Prostate gland (tissue), 2 donors: Measurements from ENCODE around the gene LYPLAL1.

Experiments used
- CTCF ChIP-seq, 4 experiments: fragments of 200-600 bp in 2 of 4; fragments of 450-650 bp in 2 of 4; sonication (generic) in 2 of 4; IDR thresholded peaks; 1 replicate in 3 of 4; 2 replicates in 1 of 4; pipeline ENCODE4 v1.5.1; 2016 to 2019; ENCODE audit warnings: antibody characterized with exemption in 4 of 4, mild to moderate bottlenecking in 2 of 4, moderate library complexity in 2 of 4
- POLR2A ChIP-seq: fragments of 450-650 bp; IDR thresholded peaks from one replicate; pipeline ENCODE4 v1.6.1; 2016; ENCODE audit warnings: antibody characterized with exemption, mild to moderate bottlenecking
- POLR2AphosphoS5 ChIP-seq: sonication (generic); formaldehyde crosslinking; IDR thresholded peaks from one replicate; pipeline ENCODE4 v1.6.1; 2017; ENCODE audit warnings: antibody characterized with exemption

- TF ChIP-seq CTCF (IDR thresholded peaks at IDR 0.05) (no peak), POLR2A (no peak), POLR2AphosphoS5 (no peak)
These were observed 59.2 kb downstream of the LYPLAL1 start for GRCh38 chr1:219232890-219233289.
